ENCODE results near the gene RTN4R.
"Not testable (repeated sequence)": the region's sequence is repeated elsewhere in the genome, so short reads cannot be mapped to it uniquely, and the experiment has no call there.

The RTN4R gene

DNA sequence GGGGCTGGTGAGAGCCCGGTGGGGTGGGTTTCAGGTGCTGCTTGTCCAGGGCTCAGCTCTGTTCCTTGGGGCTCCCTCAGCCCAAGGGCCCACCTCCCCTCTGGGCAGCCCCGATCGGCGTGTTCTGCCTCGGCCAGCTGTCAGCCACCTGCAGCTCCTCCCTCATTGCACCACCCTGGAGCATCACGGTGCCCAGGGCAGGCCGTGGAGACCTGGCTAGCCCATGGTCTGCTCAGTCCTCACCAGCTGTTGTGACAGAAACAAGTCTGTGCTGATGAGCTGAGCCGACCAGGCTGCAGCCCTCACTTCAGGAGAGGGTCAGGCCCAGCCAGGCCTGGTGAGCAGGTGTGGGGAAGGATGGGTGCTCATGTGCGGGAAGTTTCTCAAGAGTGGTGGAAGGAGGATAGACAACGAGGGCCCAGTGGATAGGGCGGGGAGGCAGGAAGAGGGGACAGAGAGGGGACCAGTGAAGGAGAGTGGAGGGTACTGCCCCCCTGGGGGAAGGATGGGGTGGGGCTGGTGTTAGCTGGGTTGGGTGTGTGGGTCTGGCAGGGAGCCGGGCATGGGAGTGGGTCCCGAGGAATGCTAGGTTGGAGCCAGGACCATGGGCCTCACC, 16.5 kb upstream of the RTN4R start:
- no peak for TF ChIP-seq PAX5 (IDR thresholded peaks at IDR 0.05; ENCODE audit: insufficient read depth, low read length, severe bottlenecking)
- no peak for TF ChIP-seq POU2F2 (IDR thresholded peaks at IDR 0.05; ENCODE audit: low read depth, low read length)
- no peak for TF ChIP-seq POLR2AphosphoS5 (IDR thresholded peaks at IDR 0.05; ENCODE audit: low read depth, low read length)
- no peak for TF ChIP-seq TAF1 (IDR thresholded peaks at IDR 0.05; ENCODE audit: low read depth, low read length)
- no peak for TF ChIP-seq SPI1 (IDR thresholded peaks at IDR 0.05; ENCODE audit: low read depth, low read length)
- no peak for TF ChIP-seq POLR2A (IDR thresholded peaks at IDR 0.05; ENCODE audit: low read depth, low read length)
- FAIRE-seq (no peak), DNase-seq (ENCODE audit: insufficient read length, low spot score) (no peak)

DNA sequence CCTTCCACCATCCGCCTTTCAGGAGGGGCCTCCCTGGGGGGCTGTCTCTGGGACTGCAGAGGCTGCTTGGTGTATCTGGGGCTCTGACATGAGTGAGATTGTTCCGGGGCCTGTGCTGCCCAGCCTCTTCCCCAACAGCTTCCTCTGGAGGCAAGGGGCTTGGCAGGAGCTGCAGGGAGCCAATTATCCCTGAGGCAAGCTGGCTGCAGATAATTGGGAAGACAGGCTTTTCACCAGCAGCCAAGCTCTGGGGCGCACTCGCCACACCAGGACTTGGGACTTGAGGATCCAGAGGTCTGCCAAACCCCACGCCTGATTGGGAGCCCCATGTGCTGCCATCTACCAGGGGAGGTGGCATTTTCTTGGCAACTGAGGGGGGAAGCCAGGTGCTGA, 15.6 kb upstream of the RTN4R start:
- no peak for DNase-seq (ENCODE audit: insufficient read length, low spot score)
- FAIRE-seq = no peak
- no peak for TF ChIP-seq SPI1 (IDR thresholded peaks at IDR 0.05; ENCODE audit: low read depth, low read length)
- TF ChIP-seq PAX5 (IDR thresholded peaks at IDR 0.05; ENCODE audit: insufficient read depth, low read length, severe bottlenecking) = no peak
- no peak for TF ChIP-seq TAF1 (IDR thresholded peaks at IDR 0.05; ENCODE audit: low read depth, low read length)
- TF ChIP-seq POU2F2 (IDR thresholded peaks at IDR 0.05; ENCODE audit: low read depth, low read length) = no peak
- TF ChIP-seq POLR2AphosphoS5 (IDR thresholded peaks at IDR 0.05; ENCODE audit: low read depth, low read length) = no peak
- no peak for TF ChIP-seq POLR2A (IDR thresholded peaks at IDR 0.05; ENCODE audit: low read depth, low read length)

DNA sequence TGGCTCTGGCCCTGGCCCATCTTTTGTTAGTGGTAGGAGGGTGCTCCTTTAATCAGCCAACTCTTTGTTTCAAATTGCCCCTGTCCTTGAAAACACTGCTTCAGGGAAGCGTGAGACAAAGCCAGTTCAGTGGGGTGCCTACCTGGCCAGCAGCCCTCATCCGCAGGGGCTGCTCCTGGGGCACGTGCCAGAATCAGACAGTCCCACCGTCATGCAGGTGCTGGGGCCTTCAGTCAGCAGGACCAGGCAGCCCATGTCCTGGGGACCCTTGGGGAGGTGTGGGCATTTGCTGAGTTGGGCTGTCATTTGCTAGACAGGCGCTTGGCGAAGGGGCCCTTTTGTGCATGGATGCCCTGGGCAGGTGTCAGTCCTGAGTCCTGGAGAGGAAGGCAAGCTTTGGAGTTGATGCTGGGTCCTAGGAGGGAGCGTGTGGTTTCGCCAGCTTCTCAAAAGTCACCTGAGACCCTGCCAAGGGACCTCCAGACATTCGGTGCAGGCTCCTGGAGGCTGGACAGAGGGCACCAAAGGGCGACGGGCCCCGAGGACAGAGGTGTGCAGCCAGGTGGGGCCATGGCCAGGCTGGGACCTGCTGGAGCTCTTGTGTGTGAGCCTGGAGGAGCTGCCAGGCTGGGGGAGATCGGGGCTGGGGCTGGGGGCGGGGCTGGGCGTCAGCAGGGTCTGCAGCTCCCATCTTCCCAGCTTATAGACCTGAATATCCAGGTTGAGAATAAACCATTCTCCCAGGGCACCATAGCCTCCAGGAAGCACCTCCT, 15.0 kb upstream of the RTN4R start:
- no peak for DNase-seq (ENCODE audit: insufficient read length, low spot score)
- TF ChIP-seq POU2F2 (IDR thresholded peaks at IDR 0.05; ENCODE audit: low read depth, low read length) (no peak), POLR2AphosphoS5 (IDR thresholded peaks at IDR 0.05; ENCODE audit: low read depth, low read length) (no peak), TAF1 (IDR thresholded peaks at IDR 0.05; ENCODE audit: low read depth, low read length) (no peak), PAX5 (IDR thresholded peaks at IDR 0.05; ENCODE audit: insufficient read depth, low read length, severe bottlenecking) (no peak), SPI1 (IDR thresholded peaks at IDR 0.05; ENCODE audit: low read depth, low read length) (no peak)
- FAIRE-seq = no peak

DNA sequence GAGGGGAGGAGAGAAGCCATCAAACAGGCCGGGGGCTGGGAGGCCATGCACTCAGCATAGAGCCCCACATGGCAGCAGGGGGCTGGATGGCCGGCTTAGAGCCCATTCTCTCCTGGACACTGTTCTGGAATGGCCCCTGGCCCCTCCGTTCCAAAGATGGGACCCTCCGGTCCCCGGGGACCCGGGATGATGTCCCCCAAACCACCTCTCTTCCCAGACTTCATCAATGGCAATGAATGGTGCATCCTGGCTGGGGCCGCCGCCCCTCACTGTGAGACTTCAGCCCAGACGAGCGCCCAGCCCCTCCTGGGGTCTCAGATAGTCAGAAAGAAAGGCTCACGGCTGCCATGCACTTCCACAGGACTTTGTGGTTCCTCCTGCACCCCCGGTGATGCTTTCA, 13.8 kb upstream of the RTN4R start:
- DNase-seq (ENCODE audit: insufficient read length, low spot score) = no peak
- TF ChIP-seq SPI1 (IDR thresholded peaks at IDR 0.05; ENCODE audit: low read depth, low read length) (no peak), POLR2AphosphoS5 (IDR thresholded peaks at IDR 0.05; ENCODE audit: low read depth, low read length) (no peak), POU2F2 (IDR thresholded peaks at IDR 0.05; ENCODE audit: low read depth, low read length) (no peak), PAX5 (IDR thresholded peaks at IDR 0.05; ENCODE audit: insufficient read depth, low read length, severe bottlenecking) (no peak)

DNA sequence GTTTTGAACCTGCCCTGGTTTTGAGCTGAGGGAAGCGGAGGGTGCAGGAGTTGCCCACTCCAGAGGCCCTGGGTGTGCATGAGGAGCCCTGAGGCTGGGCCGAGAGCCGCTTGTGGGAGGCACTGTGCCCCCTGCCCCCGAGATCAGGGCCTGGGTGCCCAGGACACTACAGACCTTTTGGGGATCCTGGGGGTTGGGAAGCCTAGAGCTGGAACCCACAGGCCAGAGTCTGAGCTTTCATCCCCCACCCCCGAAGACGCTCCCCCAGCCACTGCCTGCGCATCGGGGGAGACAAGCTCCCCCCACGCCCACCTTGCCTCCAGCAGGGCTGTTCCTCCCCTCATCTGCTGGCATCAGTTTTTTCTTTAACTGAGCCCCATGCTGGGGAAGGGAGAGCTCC, 13.4 kb upstream of the RTN4R start:
- FAIRE-seq; DNase-seq (ENCODE audit: insufficient read length, low spot score): not testable (repeated sequence)

More for the DNA sequence above, 13.8 kb upstream of the RTN4R start:
- no peak for FAIRE-seq

DNA sequence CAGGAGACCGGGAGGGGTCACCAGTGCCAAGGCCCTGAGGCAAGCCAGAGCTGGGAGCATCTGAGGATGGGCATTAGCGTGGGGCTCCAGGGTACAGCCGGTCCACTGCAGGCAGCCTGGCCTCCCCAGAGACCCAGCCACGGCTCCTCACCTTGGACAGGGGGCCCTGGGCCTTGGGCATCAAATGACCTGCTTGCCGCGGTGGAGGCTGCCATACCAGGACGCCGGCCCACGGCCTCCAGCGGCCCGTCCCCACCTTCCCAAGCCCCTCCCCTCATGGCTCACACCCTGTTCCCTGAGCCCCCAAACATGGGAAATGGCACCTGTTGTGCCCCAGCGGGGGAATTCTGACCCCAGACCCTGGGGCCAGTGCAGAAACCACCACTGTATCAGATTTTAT, 12.7 kb upstream of the RTN4R start:
- TF ChIP-seq POLR2A (IDR thresholded peaks at IDR 0.05; ENCODE audit: low read depth, low read length) = no peak
- TF ChIP-seq POLR2AphosphoS5 (IDR thresholded peaks at IDR 0.05; ENCODE audit: low read depth, low read length) = no peak
- TF ChIP-seq SPI1 (IDR thresholded peaks at IDR 0.05; ENCODE audit: low read depth, low read length) = no peak
- no peak for TF ChIP-seq PAX5 (IDR thresholded peaks at IDR 0.05; ENCODE audit: insufficient read depth, low read length, severe bottlenecking)
- no peak for TF ChIP-seq TAF1 (IDR thresholded peaks at IDR 0.05; ENCODE audit: low read depth, low read length)
- no peak for TF ChIP-seq POU2F2 (IDR thresholded peaks at IDR 0.05; ENCODE audit: low read depth, low read length)
- DNase-seq (ENCODE audit: insufficient read length, low spot score) (no peak), FAIRE-seq (no peak)

DNA sequence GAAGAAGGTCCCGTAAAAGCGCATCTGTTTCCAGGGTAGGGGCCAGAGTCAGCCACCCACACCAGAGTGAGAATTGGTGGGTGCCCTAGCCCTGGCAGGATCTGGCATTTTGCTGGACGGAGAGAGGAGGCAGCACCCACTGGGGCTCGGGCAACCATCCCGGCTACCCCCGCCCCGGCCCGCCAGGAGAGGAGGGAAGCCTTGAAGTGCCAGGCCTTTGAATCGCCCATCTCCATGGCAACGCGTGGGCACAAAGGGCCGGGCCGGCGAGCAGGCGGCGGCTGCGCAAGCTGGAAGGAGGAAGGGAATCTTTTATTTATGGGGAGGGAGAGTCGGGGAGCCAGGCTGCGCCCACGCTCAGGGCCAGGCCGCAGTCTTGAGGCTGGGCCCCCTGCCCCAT, 12.0 kb upstream of the RTN4R start:
- DNase-seq (ENCODE audit: insufficient read length, low spot score); FAIRE-seq: not testable (repeated sequence)

DNA sequence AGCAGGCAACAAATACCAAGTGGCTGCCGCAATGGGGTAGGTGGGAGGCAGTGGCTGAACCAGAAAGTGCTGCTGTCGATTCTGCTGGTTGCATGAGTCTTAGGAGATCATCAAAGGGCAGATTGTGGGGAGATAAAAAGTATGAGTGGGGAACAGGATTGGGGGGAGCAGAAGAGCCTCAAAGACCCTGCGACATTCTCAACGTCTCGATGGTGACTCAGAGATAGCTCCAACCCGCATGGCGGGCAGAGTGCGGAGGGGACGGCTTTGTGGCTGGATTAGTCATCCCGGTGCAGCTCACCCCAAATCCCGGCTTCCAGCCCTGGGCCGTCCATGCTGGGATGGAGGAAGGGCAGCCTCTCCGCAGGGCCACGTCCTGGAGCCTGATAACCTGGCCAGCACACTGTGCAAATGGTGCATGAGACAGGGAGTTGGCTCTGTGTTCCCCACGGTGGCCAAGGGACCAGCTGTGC, 11.6 kb upstream of the RTN4R start:
- FAIRE-seq (no peak), DNase-seq (ENCODE audit: insufficient read length, low spot score) (no peak)
- TF ChIP-seq POU2F2 (IDR thresholded peaks at IDR 0.05; ENCODE audit: low read depth, low read length) (no peak), TAF1 (IDR thresholded peaks at IDR 0.05; ENCODE audit: low read depth, low read length) (no peak), SPI1 (IDR thresholded peaks at IDR 0.05; ENCODE audit: low read depth, low read length) (no peak), PAX5 (IDR thresholded peaks at IDR 0.05; ENCODE audit: insufficient read depth, low read length, severe bottlenecking) (no peak), POLR2A (IDR thresholded peaks at IDR 0.05; ENCODE audit: low read depth, low read length) (no peak), POLR2AphosphoS5 (IDR thresholded peaks at IDR 0.05; ENCODE audit: low read depth, low read length) (no peak)

DNA sequence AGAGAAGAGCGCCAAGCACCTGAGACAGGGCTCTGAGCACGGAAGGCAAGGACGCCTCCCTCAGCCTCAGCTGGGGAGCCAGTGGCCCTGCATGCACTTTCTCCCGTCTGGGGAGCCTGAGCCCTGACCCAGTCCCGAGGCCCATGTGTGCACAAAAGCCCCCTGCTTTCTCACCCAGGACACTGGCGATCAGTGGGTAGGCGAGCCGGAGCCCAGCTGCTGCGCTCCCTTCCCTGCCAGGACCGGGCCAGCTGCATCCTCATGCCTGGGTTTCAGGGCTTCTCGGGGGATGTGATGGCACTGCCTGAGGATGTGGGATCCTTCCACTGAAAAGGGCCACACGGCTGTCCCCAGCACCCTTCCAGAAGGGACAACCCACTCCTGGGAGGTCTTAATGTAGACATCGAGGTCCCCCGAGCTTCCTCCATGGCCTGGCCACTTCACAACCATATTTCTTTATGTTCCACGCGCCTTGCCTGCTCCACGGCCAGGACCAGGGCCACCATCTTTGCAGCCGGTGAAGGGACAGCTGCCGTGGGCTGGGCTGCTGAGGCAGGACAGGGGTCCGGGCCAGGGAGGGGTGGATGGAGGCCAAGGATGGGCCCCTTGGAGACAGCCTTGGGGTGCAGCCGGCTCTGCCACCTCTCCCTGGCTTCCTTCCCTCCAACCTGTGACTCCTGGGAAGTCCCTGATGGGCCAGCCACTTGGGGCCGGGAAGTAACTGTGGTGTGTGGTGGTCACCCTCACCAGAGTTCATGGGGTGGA, 10.8 kb upstream of the RTN4R start:
- FAIRE-seq = peak; percentile 13
- DNase-seq (ENCODE audit: insufficient read length, low spot score) = not testable (repeated sequence)

DNA sequence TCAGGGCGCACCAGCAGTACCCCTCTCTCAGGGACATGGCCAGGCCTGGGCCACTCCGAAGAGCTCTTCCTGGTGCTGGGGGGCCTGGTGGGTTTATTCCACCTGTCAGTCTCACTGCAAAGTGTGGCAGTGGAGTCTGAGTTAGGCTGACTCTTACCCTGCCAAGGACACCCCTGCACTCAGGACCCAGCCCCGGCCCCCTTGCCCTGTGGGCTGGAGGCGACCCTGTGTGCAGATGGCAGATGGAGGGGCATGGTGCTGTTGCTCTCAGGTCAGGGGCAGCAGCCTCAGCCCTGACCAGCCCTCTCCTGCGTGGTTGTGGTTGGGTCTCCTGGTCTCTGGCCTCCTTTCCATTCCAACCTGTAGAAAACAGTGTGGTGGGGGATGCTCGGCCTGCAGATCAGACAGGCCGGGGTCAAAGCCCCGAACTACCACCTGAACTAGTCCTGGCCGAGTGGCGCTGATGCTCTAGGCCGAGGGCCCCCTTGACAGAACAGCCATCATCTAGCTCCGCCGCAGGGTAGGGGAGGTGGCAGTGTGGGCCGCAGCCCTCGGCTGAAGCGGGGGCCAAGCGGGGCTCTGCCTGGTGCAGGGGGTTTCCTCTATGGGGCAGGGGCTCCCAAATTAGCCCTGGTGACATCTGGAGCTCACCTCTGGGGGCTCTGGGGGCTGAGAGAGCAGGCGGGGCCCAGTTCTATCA, 10.0 kb upstream of the RTN4R start:
- DNase-seq (ENCODE audit: insufficient read length, low spot score); FAIRE-seq: not testable (repeated sequence)
